Cardiac fibroblast (primary cell): Measurements from ENCODE around the gene ABCG1.
A peak's percentile ranks its signal among the peaks of the same experiment; 100 is the strongest.

ENCODE experiments used
- DNase-seq, 2 donors: peaks; one replicate each; pipeline versions ENCODE4 v3.0.0 to v3.0.0-alpha.2; 2010; ENCODE audit warnings: low read depth in 2 of 2
- H3K4me3 ChIP-seq, 2 donors: replicated peaks in 1 of 2; 1 replicate in 1 of 2; 2 replicates in 1 of 2; pipeline ENCODE4 v1.5.1; 2011; ENCODE audit warnings: low read depth in 2 of 2, low read length in 2 of 2, mild to moderate bottlenecking in 2 of 2, moderate library complexity in 1 of 2
- CTCF ChIP-seq: IDR thresholded peaks from one replicate; pipeline ENCODE4 v1.5.1; 2011; ENCODE audit warnings: low read depth, mild to moderate bottlenecking, low read length, inconsistent platforms

ABCG1 gene

GRCh38 chr21:42200906-42201614 is 17.9 kb upstream of the ABCG1 start:
- no peak for TF ChIP-seq CTCF
- H3K4me3 ChIP-seq: no peak overlapping the region
- no peak for DNase-seq

GRCh38 chr21:42201615-42202161 is 17.3 kb upstream of the ABCG1 start:
- no peak overlapping the region for H3K4me3 ChIP-seq
- no peak for DNase-seq
- no peak for TF ChIP-seq CTCF

GRCh38 chr21:42202321-42202720 is 16.6 kb upstream of the ABCG1 start:
- peak in 1 of 2 donors; percentile 11 for DNase-seq
- no peak for TF ChIP-seq CTCF
- H3K4me3 ChIP-seq: no peak overlapping the region

- H3K4me3 ChIP-seq: no peak overlapping the region
- DNase-seq: no peak
- no peak for TF ChIP-seq CTCF
Measured at GRCh38 chr21:42203321-42203720, 15.6 kb upstream of the ABCG1 start.

GRCh38 chr21:42203936-42204335 is 15.0 kb upstream of the ABCG1 start:
- H3K4me3 ChIP-seq: no peak overlapping the region
- TF ChIP-seq CTCF: no peak
- no peak for DNase-seq

- no peak for TF ChIP-seq CTCF
- no peak overlapping the region for H3K4me3 ChIP-seq
- DNase-seq: no peak
Measured at GRCh38 chr21:42207426-42207825, 11.5 kb upstream of the ABCG1 start.
